HG02678 (cell line): ENCODE measurements around the gene HSD11B1.
"Not testable (repeated sequence)": the region's sequence is repeated elsewhere in the genome, so short reads cannot be mapped to it uniquely, and the experiment has no call there.

Experiments
- ATAC-seq: cut with Tn5 transposase; IDR thresholded peaks from one replicate; pipeline ENCODE4 v1.9.1; 2021; ENCODE audit warnings: mild to moderate bottlenecking, moderate library complexity; ENCODE audit not compliant: unreplicated experiment

Gene HSD11B1

GRCh38 chr1:209689477-209689876, 15.2 kb upstream of the HSD11B1 start:
- no peak for ATAC-seq

- no peak for ATAC-seq
These were observed 13.4 kb upstream of the HSD11B1 start for GRCh38 chr1:209691237-209691636.

DNA sequence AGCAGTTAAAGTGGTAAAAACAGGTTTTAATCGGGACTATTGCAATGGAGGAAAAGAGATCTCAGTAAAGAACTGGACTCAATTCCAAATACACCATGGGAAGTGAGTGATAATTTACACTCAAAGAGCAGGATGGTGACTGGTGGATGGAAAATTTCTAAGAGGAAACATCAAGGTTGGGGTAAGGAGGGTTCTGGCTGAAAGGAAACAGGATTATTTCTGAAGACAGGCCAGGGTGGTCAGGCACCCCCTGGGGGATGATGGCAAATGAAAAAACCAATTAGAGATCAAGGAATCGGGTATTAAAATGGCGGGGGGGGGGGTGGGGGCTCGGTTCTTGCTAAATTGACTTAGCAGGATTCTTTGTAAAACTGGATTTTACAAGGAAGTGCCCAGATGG, 12.3 kb upstream of the HSD11B1 start:
- ATAC-seq = no peak

- ATAC-seq = peak; percentile 76
These were observed 11.7 kb upstream of the HSD11B1 start for GRCh38 chr1:209692745-209693504.

GRCh38 chr1:209696673-209697072, 8.0 kb upstream of the HSD11B1 start:
- ATAC-seq = no peak

- no peak for ATAC-seq
These were observed 7.5 kb upstream of the HSD11B1 start for GRCh38 chr1:209697126-209697525.

DNA sequence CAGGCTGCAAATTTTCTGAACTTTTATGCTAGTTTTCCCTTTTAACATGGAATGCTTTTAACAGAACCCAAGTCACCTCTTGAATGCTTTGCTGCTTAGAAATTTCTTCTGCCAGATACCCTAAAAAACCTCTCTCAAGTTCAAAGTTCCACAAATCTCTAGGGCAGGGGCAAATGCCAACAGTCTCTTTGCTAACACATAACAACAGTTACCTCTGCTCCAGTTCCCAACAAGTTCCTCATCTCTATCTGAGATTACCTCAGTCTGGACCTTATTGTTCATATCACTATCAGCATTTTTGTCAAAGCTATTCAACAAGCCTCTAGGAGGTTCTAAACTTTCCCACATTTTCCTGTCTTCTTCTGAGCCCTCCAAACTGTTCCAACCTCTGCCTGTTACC, 4.0 kb upstream of the HSD11B1 start:
- not testable (repeated sequence) for ATAC-seq

DNA sequence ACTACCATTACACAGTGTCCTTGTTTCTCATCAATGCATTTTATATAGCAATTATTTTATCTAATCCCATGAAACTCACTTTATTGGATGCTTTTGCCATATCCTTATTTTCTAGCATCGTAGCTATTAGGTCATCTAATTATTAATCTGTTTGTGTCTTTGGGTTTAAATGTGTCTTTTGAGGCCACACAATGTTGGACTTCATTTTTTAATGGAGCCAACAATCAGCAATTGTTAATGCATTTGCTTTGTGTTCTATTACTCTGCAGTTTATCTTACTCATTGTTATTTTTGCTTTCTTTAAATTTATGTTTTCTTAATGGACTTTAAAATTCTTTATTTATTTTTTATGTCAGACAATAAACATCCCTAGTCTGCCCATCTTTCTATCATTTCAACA, 1.8 kb upstream of the HSD11B1 start:
- ATAC-seq = no peak

GRCh38 chr1:209703834-209704504, 677 bp upstream of the HSD11B1 start:
- ATAC-seq = peak; percentile 62

- ATAC-seq = no peak
These were observed 470 bp downstream of the HSD11B1 start for GRCh38 chr1:209705033-209705598.

GRCh38 chr1:209706622-209707021, 2.0 kb downstream of the HSD11B1 start:
- ATAC-seq = no peak

DNA sequence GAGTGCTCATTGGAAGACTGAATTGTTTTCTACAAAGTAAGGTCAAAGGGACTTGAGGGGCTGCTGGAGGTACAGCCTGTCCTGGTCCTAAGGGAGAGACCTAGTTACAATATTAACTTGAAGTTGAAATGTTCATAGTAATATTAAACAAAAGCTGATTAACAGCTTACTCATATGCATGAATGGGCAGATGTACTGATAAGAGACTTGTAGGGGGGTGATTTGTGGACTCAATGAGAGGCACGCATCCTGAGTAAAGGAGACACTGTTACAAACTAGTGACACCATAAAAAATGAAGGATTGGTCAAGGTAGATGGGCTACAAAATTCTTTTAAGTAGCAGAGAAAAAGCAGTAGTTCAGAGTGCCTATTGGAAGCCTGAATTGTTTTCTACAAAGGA, 2.7 kb downstream of the HSD11B1 start:
- ATAC-seq = no peak

DNA sequence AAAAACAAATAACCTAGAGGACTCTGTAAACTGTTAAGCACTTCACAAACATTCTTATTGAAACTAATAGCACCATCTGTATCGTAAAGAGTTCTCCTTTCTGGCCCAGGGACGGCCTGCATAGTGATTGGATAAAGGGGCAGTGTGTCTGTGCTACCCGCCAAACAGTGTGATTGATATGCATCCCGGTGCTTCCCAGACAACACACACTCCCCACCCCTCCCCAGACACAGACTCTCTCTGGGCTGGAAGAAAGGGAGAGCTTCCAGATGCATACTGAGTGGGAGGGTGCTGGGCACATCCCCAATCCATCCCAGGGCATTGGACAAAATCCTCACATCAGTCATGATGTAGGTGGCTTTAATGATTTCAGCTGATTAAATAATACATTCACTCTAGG, 3.7 kb downstream of the HSD11B1 start:
- no peak for ATAC-seq

- no peak for ATAC-seq
These were observed 5.4 kb downstream of the HSD11B1 start for GRCh38 chr1:209710093-209710492.

DNA sequence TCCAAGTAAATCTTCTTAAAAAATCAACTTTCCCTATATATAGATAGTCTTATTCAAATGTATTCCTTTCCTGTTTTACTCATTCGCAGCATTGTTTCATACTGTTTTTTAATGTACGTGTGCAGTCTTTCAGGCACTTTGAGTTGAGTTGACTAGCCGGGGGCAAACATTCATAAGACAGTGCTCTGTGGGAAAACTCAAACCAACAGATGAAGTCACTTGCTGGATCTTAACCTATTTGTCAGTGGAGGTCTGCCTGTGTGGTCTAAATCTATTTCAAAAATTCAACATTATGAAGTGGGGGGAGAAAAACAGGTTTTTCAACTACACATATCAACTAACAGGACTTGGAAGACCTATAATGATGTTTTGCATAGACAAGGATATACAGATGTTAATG, 6.2 kb downstream of the HSD11B1 start:
- no peak for ATAC-seq

GRCh38 chr1:209714338-209714737, 9.7 kb downstream of the HSD11B1 start:
- ATAC-seq = no peak

DNA sequence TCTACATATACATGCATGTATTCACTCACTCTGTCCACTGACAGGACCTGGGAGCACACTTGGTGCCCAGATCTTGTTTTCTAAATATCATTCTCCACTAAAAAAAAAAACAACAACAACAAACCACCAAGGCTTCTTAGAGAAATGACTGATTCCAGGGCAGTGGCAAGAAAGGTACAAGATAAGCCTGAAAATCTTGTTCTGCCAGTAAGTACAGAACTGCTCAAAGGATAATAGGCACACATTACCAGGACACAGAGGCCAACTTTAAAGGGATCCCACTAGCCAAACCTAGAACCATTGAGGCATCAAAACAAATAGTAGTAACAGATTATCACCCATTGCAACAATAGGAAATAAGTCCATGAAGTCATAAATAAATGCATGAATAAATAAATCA, 10.7 kb downstream of the HSD11B1 start:
- ATAC-seq = no peak

GRCh38 chr1:209717818-209718217, 13.2 kb downstream of the HSD11B1 start:
- no peak for ATAC-seq

DNA sequence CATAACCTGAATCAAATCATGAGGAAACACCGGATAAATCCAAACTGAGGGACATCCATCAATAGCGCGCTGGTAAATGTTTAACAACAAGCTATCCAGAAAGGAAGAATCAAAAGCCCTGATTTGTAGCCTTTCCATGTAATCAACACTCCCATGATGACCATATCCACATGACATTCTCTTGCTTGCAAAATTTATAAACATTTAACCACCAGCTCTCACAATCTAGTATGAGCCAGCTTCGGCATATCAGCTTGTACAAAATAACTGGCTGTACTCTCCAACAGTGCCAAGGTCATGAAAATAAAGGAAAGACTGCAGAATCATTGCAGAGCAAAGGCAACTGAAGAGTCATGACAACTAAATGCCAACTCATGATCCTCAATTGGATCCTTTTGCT, 15.7 kb downstream of the HSD11B1 start:
- ATAC-seq = no peak

- ATAC-seq = no peak
These were observed 16.2 kb downstream of the HSD11B1 start for GRCh38 chr1:209720826-209721225.

GRCh38 chr1:209721323-209721722, 16.7 kb downstream of the HSD11B1 start:
- no peak for ATAC-seq

GRCh38 chr1:209723265-209723664, 18.6 kb downstream of the HSD11B1 start:
- no peak for ATAC-seq
